ENCODE measurements around the gene ZFAND4.
"Not testable (repeated sequence)": the region's sequence is repeated elsewhere in the genome, so short reads cannot be mapped to it uniquely, and the experiment has no call there.

ZFAND4 gene

DNA sequence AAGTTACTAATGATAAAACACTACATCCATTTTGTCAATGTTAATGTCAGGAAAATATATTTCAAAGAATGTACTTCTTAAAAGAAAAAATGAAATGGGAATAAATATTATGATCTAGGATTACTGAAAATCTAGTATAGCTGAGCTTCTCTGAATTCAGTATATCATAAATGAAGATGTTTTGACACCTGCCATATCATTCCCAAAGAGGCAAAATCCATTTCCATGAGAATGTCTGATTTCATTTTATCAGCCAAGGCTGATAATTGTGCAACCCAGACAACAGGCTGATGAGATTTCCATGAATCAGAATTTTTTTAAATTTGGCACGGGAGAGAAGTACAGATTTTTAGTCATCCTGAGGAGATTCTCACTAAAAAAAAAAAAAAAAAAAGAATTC lies 32.5 kb downstream of the ZFAND4 start:
- DNase-seq: no peak

DNA sequence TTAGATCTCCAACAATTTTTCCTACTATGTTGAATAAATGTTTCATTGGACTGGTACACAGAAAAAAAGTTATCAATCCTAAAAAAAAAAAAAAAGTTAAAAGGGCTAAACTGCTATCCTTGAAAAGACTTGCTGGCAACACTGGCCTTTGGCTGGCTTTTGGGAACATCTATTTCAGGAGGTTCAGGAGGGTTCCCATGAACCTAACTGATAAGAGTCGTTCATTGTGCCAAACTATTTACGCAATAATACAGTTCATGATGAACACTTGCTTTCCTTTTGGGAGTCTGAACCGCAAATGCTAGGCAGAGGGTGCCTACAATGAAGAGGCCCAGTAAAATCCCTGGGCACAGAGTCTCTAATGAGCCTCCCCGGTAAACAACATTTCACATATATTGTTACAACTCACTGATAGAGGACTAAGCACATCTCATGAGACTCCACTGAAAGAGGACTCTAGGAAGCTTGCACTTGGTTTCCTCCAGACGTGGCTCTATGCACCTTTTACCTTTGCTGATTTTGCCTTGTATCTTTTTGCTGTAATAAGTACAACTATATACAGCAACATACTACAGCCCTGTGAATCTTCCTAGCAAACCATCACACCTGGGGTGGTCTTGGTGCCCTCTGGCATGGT lies 45.0 kb downstream of the ZFAND4 start:
- no peak for DNase-seq

- no peak for DNase-seq
Observed at GRCh38 chr10:45625879-45626278, 46.7 kb downstream of the ZFAND4 start.

DNA sequence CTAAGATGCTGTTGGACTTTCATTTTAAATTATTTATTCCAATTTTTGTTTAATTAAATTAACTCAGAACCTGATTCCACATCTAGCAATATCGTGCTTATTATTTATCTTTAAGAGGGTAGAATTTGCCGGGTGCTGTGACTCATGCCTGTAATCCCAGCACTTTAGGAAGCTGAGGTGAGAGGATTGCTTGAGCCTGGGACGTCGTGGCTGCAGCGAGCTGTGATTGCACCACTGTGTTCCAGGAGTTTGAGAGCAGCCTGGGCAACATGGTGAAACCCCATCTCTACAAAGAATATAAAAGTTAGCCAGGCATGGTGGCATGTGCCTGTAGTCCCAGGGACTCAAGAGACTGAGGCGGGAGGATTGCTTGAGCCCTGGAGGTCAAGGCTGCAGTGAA lies 47.8 kb downstream of the ZFAND4 start:
- no peak for DNase-seq

- no peak for DNase-seq
Observed at GRCh38 chr10:45614869-45615268, 57.7 kb downstream of the ZFAND4 start.

DNA sequence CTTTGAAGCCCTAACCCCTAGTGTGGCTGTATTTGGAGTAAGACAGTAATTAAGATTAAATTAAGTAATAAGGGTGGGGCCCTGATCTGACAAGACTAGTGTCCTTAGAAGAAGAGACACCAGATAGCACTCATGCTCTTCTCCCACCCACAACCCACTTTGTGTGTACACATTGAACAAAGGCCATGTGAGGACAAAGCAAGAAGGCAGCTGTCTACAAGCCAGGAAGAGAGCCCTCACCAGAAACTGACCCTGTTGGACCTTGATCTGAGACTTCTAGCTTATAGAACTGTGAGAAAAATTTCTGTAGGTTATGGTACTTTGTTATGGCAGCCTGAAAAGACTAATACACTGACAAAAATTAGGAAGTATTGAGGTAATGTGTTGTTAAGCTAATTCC lies 59.8 kb downstream of the ZFAND4 start:
- no peak for DNase-seq

- DNase-seq: no peak
Observed at GRCh38 chr10:45608052-45608451, 64.5 kb downstream of the ZFAND4 start.

GRCh38 chr10:45607276-45607675 lies 65.3 kb downstream of the ZFAND4 start:
- DNase-seq: no peak

DNA sequence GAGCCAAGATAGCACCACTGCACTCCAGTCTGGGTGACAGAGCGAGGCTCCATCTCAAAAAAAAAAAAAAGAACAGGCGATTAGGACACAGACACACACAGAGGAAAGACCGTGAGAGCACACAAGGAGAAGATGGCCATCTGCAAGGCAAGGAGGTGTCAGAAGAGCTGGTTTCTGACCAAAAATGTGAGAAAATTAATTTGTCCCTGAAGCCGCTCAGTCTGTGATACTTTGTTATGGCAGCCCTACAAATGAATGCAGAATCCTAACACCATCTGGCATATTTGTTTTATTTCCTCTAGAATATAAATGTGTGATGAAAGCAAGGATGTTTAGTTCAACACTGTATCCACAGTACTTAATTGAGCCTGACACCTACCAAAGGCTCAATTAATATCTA lies 69.7 kb downstream of the ZFAND4 start:
- DNase-seq: no peak

- DNase-seq: no peak
Observed at GRCh38 chr10:45602082-45602730, 70.4 kb downstream of the ZFAND4 start.

GRCh38 chr10:45601254-45601930 lies 71.2 kb downstream of the ZFAND4 start:
- not testable (repeated sequence) for DNase-seq

GRCh38 chr10:45600337-45601253 lies 72.0 kb downstream of the ZFAND4 start:
- not testable (repeated sequence) for DNase-seq

GRCh38 chr10:45599646-45600045 lies 72.9 kb downstream of the ZFAND4 start:
- DNase-seq: no peak

DNA sequence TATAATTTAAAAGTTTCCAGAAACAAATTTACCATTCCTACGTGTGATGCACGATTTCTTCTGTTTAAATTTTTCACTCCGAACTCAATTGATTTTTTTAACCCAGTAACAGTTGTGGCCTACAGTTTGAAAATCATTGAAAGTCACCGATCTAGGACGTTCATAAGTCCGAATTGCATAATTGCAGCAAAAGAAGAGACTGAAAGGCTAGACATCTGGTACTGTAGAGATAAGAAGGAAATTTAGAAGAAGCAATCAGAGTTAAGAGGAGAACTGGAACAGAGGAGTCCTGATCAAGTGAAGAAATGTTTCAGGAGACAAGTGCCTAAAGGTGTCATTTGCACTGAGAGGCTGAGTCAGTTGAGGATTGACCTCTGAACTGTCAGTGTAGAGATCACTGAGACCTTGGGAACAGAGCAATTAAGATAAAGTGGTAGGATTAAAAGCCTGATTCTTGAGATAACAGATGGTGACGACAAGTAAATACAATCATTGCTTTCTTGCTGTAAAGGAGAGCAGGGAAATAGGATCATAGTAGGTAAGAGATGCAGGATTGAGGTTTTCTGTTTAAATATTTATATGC lies 73.5 kb downstream of the ZFAND4 start:
- DNase-seq: no peak

DNA sequence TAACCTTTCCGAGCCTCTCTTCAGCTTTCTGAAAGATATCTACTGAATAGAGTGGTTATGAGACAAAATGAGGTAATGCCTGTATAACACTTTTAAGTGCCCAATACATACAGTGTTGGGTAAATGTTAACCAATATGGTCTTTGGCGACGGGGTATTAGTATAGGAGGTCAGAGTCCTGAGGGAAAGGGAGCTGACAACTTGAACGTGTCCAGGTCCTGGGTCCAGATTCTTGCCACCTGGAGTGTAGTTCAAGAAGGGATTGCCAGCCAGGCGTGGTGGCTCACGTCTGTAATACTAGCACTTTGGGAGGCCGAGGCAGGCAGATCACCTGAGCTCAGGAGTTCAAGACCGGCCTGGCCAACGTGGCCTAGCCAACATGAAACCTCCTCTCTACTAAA lies 76.0 kb downstream of the ZFAND4 start:
- no peak for DNase-seq

DNA sequence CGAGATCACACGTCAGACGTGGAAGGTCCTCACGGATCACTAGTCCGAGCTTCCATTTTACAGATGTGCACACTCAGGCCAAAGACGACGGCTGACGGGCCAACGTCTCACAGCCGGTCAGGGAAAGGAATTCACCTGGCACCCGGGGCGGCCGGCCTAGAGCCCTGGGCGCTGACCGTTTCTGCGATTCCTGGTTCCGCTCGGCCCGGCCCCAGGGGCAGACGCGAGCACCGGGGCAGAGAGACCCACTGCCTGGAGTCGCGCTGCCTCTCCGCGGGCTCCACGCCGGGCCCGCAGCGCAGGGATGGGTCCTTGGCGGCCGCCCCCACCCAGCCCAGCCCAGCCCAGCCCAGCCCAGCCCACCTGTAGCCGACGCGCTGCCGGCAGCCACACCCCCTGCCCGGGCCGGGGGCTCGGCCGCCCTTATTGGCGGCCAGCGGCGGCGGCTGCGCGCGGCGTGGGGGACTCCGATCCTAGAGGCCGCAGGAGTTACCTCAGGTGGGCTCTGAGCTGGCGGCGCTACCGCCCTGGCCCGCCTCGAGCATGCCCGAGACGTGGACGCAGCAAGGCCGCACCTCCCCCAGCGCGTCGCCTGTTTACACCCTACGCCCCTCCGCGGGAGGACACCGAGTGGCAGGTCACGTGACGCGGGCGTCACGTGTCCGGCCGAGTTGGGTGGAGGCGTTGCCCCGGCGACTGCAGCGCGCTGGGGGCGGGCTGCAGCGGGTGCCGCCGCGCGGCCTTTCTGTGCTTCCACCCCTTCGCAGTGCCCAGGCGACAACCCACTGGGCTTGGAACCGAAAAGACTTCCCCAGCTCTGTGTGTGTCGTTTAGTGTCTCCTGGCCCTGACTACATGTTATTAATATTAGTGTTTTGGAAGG lies 78.1 kb downstream of the ZFAND4 start:
- peak; percentile 95 for DNase-seq

- DNase-seq: no peak
Observed at GRCh38 chr10:45593938-45594275, 78.7 kb downstream of the ZFAND4 start.

DNA sequence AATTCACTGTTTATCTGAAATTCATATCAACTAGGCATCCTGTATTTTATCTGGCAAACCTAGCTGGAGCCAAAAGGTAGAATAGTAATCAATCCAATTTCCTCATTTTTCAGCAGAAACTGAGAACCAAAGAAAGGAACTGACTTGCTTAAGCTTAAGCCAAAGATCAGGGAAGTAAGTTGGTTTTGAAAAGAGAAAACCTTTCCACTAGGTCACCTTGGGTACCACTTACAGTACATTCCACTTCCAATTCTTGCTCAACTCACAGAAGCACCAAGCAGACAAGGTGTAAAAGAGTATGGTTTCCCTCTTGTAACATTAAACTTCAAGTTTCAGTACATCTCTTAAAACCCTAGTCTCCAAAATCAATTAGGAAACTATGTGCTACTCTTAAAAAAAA lies 79.6 kb downstream of the ZFAND4 start:
- no peak for DNase-seq

GRCh38 chr10:45592432-45592831 lies 80.1 kb downstream of the ZFAND4 start:
- no peak for DNase-seq

DNA sequence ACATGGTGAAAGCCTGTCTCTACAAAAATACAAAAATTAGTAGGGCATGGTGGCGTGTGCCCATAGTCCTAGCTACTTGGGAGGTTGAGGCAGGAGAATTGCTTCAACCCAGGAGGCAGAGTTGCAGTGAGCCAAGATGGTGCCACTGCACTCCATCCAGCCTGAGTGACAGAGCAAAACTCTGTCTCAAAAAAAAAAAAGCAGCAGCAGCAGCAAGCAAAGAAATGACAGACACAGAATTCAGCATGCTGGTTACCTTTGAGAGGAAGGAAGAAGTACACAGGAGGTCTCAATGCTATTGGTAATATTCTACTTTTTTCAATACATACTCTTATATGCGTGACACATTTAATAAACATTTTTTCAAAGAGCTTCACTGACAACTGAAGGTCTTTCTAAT lies 81.3 kb downstream of the ZFAND4 start:
- DNase-seq: no peak

DNA sequence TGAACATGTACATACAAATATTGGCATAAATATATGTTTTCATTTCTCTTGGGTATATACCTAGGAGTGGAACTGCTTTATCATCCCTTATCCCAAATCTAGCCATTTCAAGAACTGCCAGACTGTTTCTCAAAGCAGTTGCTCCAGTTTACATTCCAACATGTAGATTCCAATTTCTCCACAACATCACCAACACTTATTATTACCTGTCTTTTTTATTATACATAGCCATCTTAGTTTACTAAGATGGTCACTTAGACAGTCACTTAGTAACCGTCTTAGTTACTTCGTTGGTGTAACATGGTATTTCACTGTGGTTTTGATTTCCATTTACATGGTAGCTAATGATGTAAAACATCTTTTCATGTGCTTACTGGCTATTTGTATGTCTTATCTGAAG lies 82.7 kb downstream of the ZFAND4 start:
- DNase-seq: no peak

GRCh38 chr10:45589009-45589408 lies 83.6 kb downstream of the ZFAND4 start:
- no peak for DNase-seq
